DMS153 (cell line): ENCODE measurements around the gene CORO2B.

Experiments used
- DNase-seq: peaks from one replicate; lab custom pipeline; 2025; lab: John Stamatoyannopoulos, UW

CORO2B gene

GRCh38 chr15:68774521-68775235, 195.9 kb downstream of the CORO2B start:
- DNase-seq: no peak

DNA sequence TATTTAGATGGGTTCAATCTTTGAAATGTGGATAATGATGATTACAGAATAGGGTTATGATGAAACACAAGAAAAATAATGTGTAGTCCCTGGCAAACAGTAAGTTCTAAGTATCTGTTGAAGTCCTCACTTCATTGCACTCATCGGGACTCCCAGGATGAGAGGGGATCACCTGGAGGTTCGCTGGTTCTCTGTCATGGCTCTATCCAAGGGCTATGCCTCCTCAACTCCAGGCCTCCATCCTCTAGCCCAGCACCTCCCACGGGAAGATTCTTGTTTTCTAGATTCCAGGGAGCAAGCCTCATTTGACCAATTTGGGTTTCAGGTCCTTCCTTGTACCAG, 196.4 kb downstream of the CORO2B start:
- no peak for DNase-seq

DNA sequence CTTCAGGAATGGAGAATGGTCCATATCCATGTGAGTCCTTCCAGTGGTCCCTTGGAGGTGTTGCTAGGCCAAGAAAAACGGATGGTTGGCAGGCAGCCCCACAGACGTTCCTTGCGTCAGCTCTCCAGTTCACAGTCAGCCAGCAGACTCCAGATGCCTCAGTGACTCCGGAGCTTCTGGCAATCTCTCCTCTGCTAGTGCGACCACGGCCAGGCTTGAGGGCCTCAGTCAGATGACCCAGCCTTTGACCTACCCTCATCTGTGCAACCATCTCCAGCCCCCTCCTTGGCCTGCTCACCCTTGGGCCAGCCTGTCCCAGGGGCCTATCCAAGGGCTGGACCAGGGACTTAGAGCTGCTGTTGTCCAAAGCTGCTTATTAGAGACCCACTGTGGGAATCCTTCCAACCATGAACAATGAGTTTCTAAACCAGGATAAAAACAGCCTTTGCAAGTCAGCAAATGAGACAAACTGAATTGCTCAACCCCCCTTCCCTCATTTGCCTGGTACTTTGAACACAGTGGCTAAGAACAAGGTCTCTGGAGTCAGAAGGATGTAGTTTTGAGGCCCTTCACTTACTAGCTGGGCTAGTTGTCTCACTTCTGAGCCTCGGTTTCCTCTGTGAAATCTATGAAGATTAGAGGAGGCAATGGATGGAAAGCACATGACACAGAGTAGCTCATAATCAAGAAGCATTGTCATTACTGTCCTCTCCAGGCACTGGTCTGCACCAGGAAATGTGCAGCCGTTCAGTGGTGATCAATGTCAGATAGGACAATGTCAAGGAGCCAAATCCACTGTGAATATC, 197.1 kb downstream of the CORO2B start:
- no peak for DNase-seq

DNA sequence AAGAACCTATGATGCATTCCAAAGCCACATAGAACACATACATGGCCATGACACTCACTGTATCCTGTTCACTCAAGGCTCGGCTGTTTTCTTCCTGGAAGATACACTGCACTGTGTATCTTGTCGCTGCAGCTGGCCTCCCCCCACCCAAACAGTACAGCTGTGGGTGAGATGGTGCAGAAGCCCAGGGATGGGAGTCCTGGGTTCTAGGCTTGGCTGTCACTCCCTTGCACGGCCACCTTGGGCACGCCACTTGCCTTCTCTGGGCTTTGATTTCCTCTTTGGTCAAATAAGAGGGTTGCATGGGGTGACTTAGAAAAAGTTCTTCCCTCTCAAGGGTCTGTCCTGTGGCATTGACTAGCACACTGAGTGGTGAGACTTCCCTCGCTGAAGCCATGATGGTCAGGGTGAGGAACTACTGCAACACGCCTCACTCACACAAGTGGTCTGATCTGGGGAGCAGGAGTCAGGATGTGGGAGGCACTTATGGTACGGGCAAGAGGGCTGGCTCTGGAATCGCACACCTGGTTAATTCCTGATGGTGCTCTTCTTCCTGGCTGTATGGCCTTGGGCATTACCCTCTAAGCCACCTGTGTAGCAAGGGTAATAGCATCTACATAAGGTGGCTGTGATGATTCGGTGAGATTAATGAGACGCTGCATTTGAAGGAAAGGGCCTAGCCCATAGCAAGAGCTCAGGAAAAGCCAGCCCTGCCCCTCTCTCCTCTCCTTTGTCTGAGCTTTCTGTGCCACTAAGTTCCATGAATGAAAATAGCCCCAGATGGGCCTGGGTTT, 197.9 kb downstream of the CORO2B start:
- no peak for DNase-seq
